HepG2 (cell line): ENCODE data around the gene JPH2. TPM values are rescaled to one million over a fixed set of nuclear protein-coding genes. Genes with fewer than 3 reads are reported as not detected.

Experiments used
- ATAC-seq: fragments of 200-7000 bp; cut with Tn5 transposase; 3 replicates; pipeline ENCODE4 v1.9.1; 2020; ENCODE audit warnings: mild to moderate bottlenecking, moderate library complexity
- BruUV-seq: library from RNA; stranded (reverse); fragments of 400-500 nt; replicated peaks from 2 replicates; lab custom pipeline; 2021; lab: Mats Ljungman, UMichigan
- CTCF ChIA-PET: fragments of 300-600 bp; formaldehyde crosslinking; extraction: SDS; loops from one replicate; lab custom pipeline; 2021; ENCODE audit warnings: low total read pairs, inconsistent platforms, low intra/inter-chr PET ratio; lab: Yijun Ruan, JAX
- POLR2A ChIA-PET: fragments of 350-600 bp; sonication (Branson Sonifier 250); formaldehyde crosslinking; loops from one replicate; lab custom pipeline; 2020; ENCODE audit warnings: antibody characterized with exemption, inconsistent platforms; lab: Yijun Ruan, JAX
- DNase-seq: peaks from one replicate; pipeline ENCODE4 v3.0.0-alpha.2; 2015; ENCODE audit warnings: low spot score
- FAIRE-seq: peaks from 3 replicates; lab custom pipeline; 2011; peaks lifted over from hg19 to GRCh38; lab: Jason Lieb, UNC
- H2AFZ ChIP-seq: one replicate; pipeline ENCODE4 v1.6.1; 2011; ENCODE audit warnings: low read length, inconsistent platforms
- H3K27ac ChIP-seq: fragments of 300-600 bp; 3 replicates; pipeline ENCODE4 v1.8.0; 2011; ENCODE audit warnings: mixed run types, mild to moderate bottlenecking, mixed read lengths, low read length, inconsistent platforms; ENCODE audit not compliant: insufficient read depth; ENCODE audit errors: extremely low read length
- H3K27me3 ChIP-seq, 2 experiments: fragments of 200-600 bp in 1 of 2; 2 replicates in 1 of 2; 3 replicates in 1 of 2; pipeline versions ENCODE4 v1.6.0 to v1.8.0; 2011; ENCODE audit warnings: low read length in 2 of 2, mild to moderate bottlenecking in 2 of 2, moderate library complexity in 2 of 2, inconsistent platforms in 1 of 2; ENCODE audit not compliant: insufficient read depth in 2 of 2, control insufficient read depth in 1 of 2
- H3K36me3 ChIP-seq, 2 experiments: fragments of 200-600 bp in 1 of 2; replicated peaks in 1 of 2; 2 replicates in 1 of 2; 3 replicates in 1 of 2; pipeline versions ENCODE4 v1.5.1 to v1.8.0; 2011; ENCODE audit warnings: low read length in 2 of 2, inconsistent platforms in 1 of 2; ENCODE audit not compliant: insufficient read depth in 2 of 2, control insufficient read depth in 1 of 2
- H3K4me1 ChIP-seq: 2 replicates; pipeline ENCODE4 v1.5.1; 2012; ENCODE audit warnings: low read length, inconsistent platforms; ENCODE audit not compliant: insufficient read depth
- H3K4me2 ChIP-seq: 2 replicates; pipeline ENCODE4 v1.6.0; 2011; ENCODE audit warnings: low read depth, low read length, inconsistent platforms
- H3K4me3 ChIP-seq, 3 experiments: fragments of 200-600 bp in 1 of 3; sonication (generic), shearing (Covaris generic) in 1 of 3; replicated peaks in 1 of 3; 2 replicates each; pipeline ENCODE4 v1.5.1; 2011 to 2016; ENCODE audit warnings: low read length in 3 of 3, inconsistent platforms in 2 of 3, low read depth in 2 of 3, mild to moderate bottlenecking in 2 of 3, control low read depth in 1 of 3, mixed read lengths in 1 of 3; ENCODE audit not compliant: insufficient read depth in 1 of 3
- H3K79me2 ChIP-seq: one replicate; pipeline ENCODE4 v1.6.1; 2011; ENCODE audit warnings: low read length, inconsistent platforms; ENCODE audit not compliant: insufficient read depth
- H3K9ac ChIP-seq: 2 replicates; pipeline ENCODE4 v1.6.0; 2011; ENCODE audit warnings: mild to moderate bottlenecking, low read depth, low read length, inconsistent platforms; ENCODE audit not compliant: insufficient read depth
- H3K9me3 ChIP-seq: 2 replicates; pipeline ENCODE4 v1.5.1; 2012; ENCODE audit warnings: mild to moderate bottlenecking, low read length
- H4K20me1 ChIP-seq: 2 replicates; pipeline ENCODE4 v1.6.0; 2011; ENCODE audit warnings: inconsistent platforms, mild to moderate bottlenecking, low read length, moderate library complexity; ENCODE audit not compliant: insufficient read depth
- BATF2 ChIP-seq: sonication (generic); formaldehyde crosslinking; IDR thresholded peaks from 2 replicates; pipeline ENCODE4 v1.8.0; 2022; ENCODE audit warnings: mild to moderate bottlenecking, missing genetic modification reagents, moderate library complexity
- MED1 ChIP-seq: sonication (generic); formaldehyde crosslinking; IDR thresholded peaks from 2 replicates; pipeline ENCODE4 v1.4.0; 2020; ENCODE audit warnings: missing genetic modification reagents
- MLLT10 ChIP-seq: sonication (generic); formaldehyde crosslinking; IDR thresholded peaks from 2 replicates; pipeline ENCODE4 v1.4.0; 2020; ENCODE audit warnings: missing genetic modification reagents
- MNT ChIP-seq: fragments of 450-650 bp; IDR thresholded peaks from 2 replicates; pipeline ENCODE4 v1.6.1; 2016
- MXI1 ChIP-seq: IDR thresholded peaks from 3 replicates; pipeline ENCODE4 v1.6.1; 2012; ENCODE audit warnings: low read depth, low read length, inconsistent platforms, borderline replicate concordance
- NR2F2 ChIP-seq: IDR thresholded peaks from 2 replicates; pipeline ENCODE4 v1.6.1; 2012; ENCODE audit warnings: low read depth, inconsistent platforms, borderline replicate concordance
- THAP9 ChIP-seq: sonication (generic); formaldehyde crosslinking; IDR thresholded peaks from 2 replicates; pipeline ENCODE4; 2020; ENCODE audit warnings: missing genetic modification reagents, mild to moderate bottlenecking, borderline replicate concordance
- U2AF1 ChIP-seq: fragments of 200-400 bp; formaldehyde crosslinking; optimal IDR thresholded peaks from 2 replicates; pipeline ENCODE3; 2017; ENCODE audit warnings: mild to moderate bottlenecking, low read depth, low read length
- ZMYM2 ChIP-seq: sonication (generic); formaldehyde crosslinking; IDR thresholded peaks from 2 replicates; pipeline ENCODE4 v1.8.0; 2022; ENCODE audit warnings: mild to moderate bottlenecking, missing genetic modification reagents
- ZNF205 ChIP-seq: IDR thresholded peaks from 2 replicates; pipeline ENCODE4 v1.6.1; 2018; ENCODE audit warnings: missing biosample characterization, missing genetic modification reagents
- ZNF253 ChIP-seq: sonication (generic); formaldehyde crosslinking; IDR thresholded peaks from 2 replicates; pipeline ENCODE4 v1.8.0; 2022; ENCODE audit warnings: mild to moderate bottlenecking, missing genetic modification reagents, borderline replicate concordance
- ZNF432 ChIP-seq: sonication (generic); formaldehyde crosslinking; IDR thresholded peaks from 2 replicates; pipeline ENCODE4 v1.5.0; 2020; ENCODE audit warnings: missing genetic modification reagents, mild to moderate bottlenecking, borderline replicate concordance
- ZNF496 ChIP-seq: sonication (generic); formaldehyde crosslinking; IDR thresholded peaks from 2 replicates; pipeline ENCODE4 v1.8.1; 2023; ENCODE audit warnings: mild to moderate bottlenecking, moderate library complexity, missing genetic modification reagents; ENCODE audit not compliant: insufficient replicate concordance
- ZNF720 ChIP-seq: sonication (generic); formaldehyde crosslinking; IDR thresholded peaks from 2 replicates; pipeline ENCODE4 v1.4.0; 2020; ENCODE audit warnings: missing genetic modification reagents
- WGBS: methylation state at CpG from one replicate; pipeline ENCODE4 v1.1.6; 2017; ENCODE audit warnings: low lambda C conversion rate; 5-methylcytosine and 5-hydroxymethylcytosine counted together
- in situ Hi-C: cut with HindIII; loops from 2 replicates; pipeline ENCODE4 v1.10.0; 2017; ENCODE audit warnings: low pct_unique_long_range_greater_than_20kb; ENCODE audit not compliant: extremely low pct_ligation_motif_present
- intact Hi-C: fragments of 100-400 bp; cut with micrococcal nuclease; formaldehyde crosslinking; loops from one replicate; pipeline ENCODE4 v1.10.0; 2022; ENCODE audit not compliant: unreplicated experiment
- polyA plus RNA-seq, 8 experiments: library from polyadenylated mRNA; depleted of rRNA in 3 of 8; stranded (reverse) in 7 of 8; unstranded in 1 of 8; fragments of >200 nt; fragmentation: Illumina TruSeq in 4 of 8; extraction: Trizol in 4 of 8; gene quantifications; 2 replicates each; pipeline versions ENCODE4 v1.2.1 to v1.2.3, GENCODE V29; 2011 to 2016; ENCODE audit warnings: low read depth in 4 of 8, missing spikeins in 1 of 8, mixed read lengths in 1 of 8; ENCODE audit not compliant: insufficient read depth in 1 of 8
- total RNA-seq, 5 experiments: library from RNA; depleted of rRNA; stranded (reverse); fragments of >200 nt; fragmentation: Illumina TruSeq; extraction: Trizol; gene quantifications; 2 replicates each; pipeline ENCODE4 v1.2.3, GENCODE V29; 2016; ENCODE audit warnings: low read depth in 1 of 5

Gene JPH2
- total and polyA plus RNA-seq, 2 of the 13 experiments (the other 11 are each of a cell fraction or from before 2014, with no cell fraction given), result 0.42 TPM; not detected in 1

- in situ Hi-C loops, result no loop called here
- H3K4me3 ChIP-seq, result no peak overlapping the region
- H3K36me3 ChIP-seq, result no peaks in the 10 kb centered on the region
- no peaks in the 10 kb centered on the region for H3K79me2 ChIP-seq
- ATAC-seq (no peak), DNase-seq (no peak), FAIRE-seq (no peak)
- BruUV-seq, result no TSS peak
- peaks cover 19% of the 10 kb centered on the region for H3K4me1 ChIP-seq
- TF ChIP-seq MNT, result peak; percentile 89
- no peak for TF ChIP-seq ZNF496
- no peak for TF ChIP-seq ZMYM2 (CRISPR knock-in tag)
- TF ChIP-seq MLLT10 (CRISPR knock-in tag), result no peak
- WGBS, result 43% methylated on average over 3 of the region's 3 CpGs
- H3K9me3 ChIP-seq, result no peaks in the 10 kb centered on the region
- ChIA-PET POLR2A (no interaction called here), CTCF (no interaction called here)
- no peak overlapping the region for H2AFZ ChIP-seq
- peaks cover 10 to 70% of the 10 kb centered on the region in 2 experiments; a peak in 4 of 5 replicates for H3K27me3 ChIP-seq
- no peaks in the 10 kb centered on the region for H4K20me1 ChIP-seq
- H3K9ac ChIP-seq, result no peak overlapping the region
- no peak overlapping the region for H3K27ac ChIP-seq
- intact Hi-C loops, result no loop called here
- H3K4me2 ChIP-seq, result no peak overlapping the region
Measured at GRCh38 chr20:44182863-44183262, 4.1 kb downstream of the JPH2 start.

- in situ Hi-C loops, result no loop called here
- intact Hi-C loops, result no loop called here
- H2AFZ ChIP-seq, result no peak overlapping the region
- H3K79me2 ChIP-seq, result no peaks in the 10 kb centered on the region
- ATAC-seq (no peak), FAIRE-seq (no peak), DNase-seq (no peak)
- no peaks in the 10 kb centered on the region for H4K20me1 ChIP-seq
- H3K9me3 ChIP-seq, result no peaks in the 10 kb centered on the region
- H3K4me2 ChIP-seq, result no peak overlapping the region
- no peaks in the 10 kb centered on the region for H3K36me3 ChIP-seq
- no peak overlapping the region for H3K27ac ChIP-seq
- CTCF ChIA-PET, result no interaction called here
- H3K9ac ChIP-seq, result no peak overlapping the region
- POLR2A ChIA-PET, result no interaction called here
- H3K4me3 ChIP-seq, result no peak overlapping the region
- H3K4me1 ChIP-seq, result peaks cover 13% of the 10 kb centered on the region
- peaks cover 12 to 70% of the 10 kb centered on the region in 2 experiments; a peak in 4 of 5 replicates for H3K27me3 ChIP-seq
- BruUV-seq, result no TSS peak
- WGBS, result 22% methylated on average over 13 of the region's 13 CpGs
- TF ChIP-seq ZNF720 (CRISPR knock-in tag) (no peak), MXI1 (no peak), ZNF205 (CRISPR knock-in tag) (no peak), ZNF432 (no peak), BATF2 (CRISPR knock-in tag) (no peak), MED1 (no peak), NR2F2 (no peak), ZNF253 (CRISPR knock-in tag) (no peak), THAP9 (CRISPR knock-in tag) (no peak), U2AF1 (no peak)
Measured at GRCh38 chr20:44182135-44182765, 4.7 kb downstream of the JPH2 start.
